ENCODE measurements around the gene KRTAP10-12. TPM values are rescaled to one million over a fixed set of nuclear protein-coding genes. Genes with fewer than 3 reads are reported as not detected.

The KRTAP10-12 gene
- total RNA-seq, 1 experiment from 2014 or later: not detected

- Histone ChIP-seq H3K4me1 (ENCODE audit: insufficient read depth, low read length, poor library complexity, severe bottlenecking) (no peaks in the 10 kb centered on the region), H3K27me3 (replicated peaks; ENCODE audit: insufficient read depth, low read depth, low read length, poor library complexity) (no peaks in the 10 kb centered on the region), H3K27ac (ENCODE audit: low read depth, low read length, poor library complexity, severe bottlenecking) (no peak overlapping the region), H3K36me3 (ENCODE audit: insufficient read depth, low read length, poor library complexity, severe bottlenecking) (no peaks in the 10 kb centered on the region), H3K9me3 (ENCODE audit: low read depth, low read length, poor library complexity, severe bottlenecking) (peaks cover 15% of the 10 kb centered on the region), H3K4me3 (ENCODE audit: low read depth, low read length, poor library complexity, severe bottlenecking) (no peak overlapping the region)
- CTCF ChIA-PET: no interaction called here
- intact Hi-C loops (cut with micrococcal nuclease; ENCODE audit: unreplicated experiment): no loop called here
- TF ChIP-seq CTCF (conservative IDR thresholded peaks at IDR 0.05; ENCODE audit: low read depth, low read length) (no peak), EZH2 (IDR thresholded peaks at IDR 0.05; ENCODE audit: borderline replicate concordance, low read depth, low read length, poor library complexity, severe bottlenecking) (no peak)
- POLR2A ChIA-PET (ENCODE audit: low non-redundant PET): no interaction called here
- BruUV-seq (replicated peaks): no TSS peak
- DNase-seq (ENCODE audit: low spot score): no peak
Measured at GRCh38 chr21:44736291-44737004, 39.5 kb downstream of the KRTAP10-12 start.

GRCh38 chr21:44737706-44738354 is 40.9 kb downstream of the KRTAP10-12 start:
- no peak for TF ChIP-seq CTCF (conservative IDR thresholded peaks at IDR 0.05; ENCODE audit: low read depth, low read length)
- no peak for TF ChIP-seq EZH2 (IDR thresholded peaks at IDR 0.05; ENCODE audit: borderline replicate concordance, low read depth, low read length, poor library complexity, severe bottlenecking)
- Histone ChIP-seq H3K27me3 (replicated peaks; ENCODE audit: insufficient read depth, low read depth, low read length, poor library complexity) (no peaks in the 10 kb centered on the region), H3K4me3 (ENCODE audit: low read depth, low read length, poor library complexity, severe bottlenecking) (no peak overlapping the region), H3K36me3 (ENCODE audit: insufficient read depth, low read length, poor library complexity, severe bottlenecking) (no peaks in the 10 kb centered on the region), H3K27ac (ENCODE audit: low read depth, low read length, poor library complexity, severe bottlenecking) (no peak overlapping the region), H3K9me3 (ENCODE audit: low read depth, low read length, poor library complexity, severe bottlenecking) (peaks cover 15% of the 10 kb centered on the region), H3K4me1 (ENCODE audit: insufficient read depth, low read length, poor library complexity, severe bottlenecking) (peaks cover 8% of the 10 kb centered on the region)
- no peak for DNase-seq (ENCODE audit: low spot score)
- ChIA-PET CTCF (no interaction called here), POLR2A (ENCODE audit: low non-redundant PET) (no interaction called here)
- intact Hi-C loops (cut with micrococcal nuclease; ENCODE audit: unreplicated experiment): no loop called here
- no TSS peak for BruUV-seq (replicated peaks)

- TF ChIP-seq CTCF (conservative IDR thresholded peaks at IDR 0.05; ENCODE audit: low read depth, low read length) (no peak), EZH2 (IDR thresholded peaks at IDR 0.05; ENCODE audit: borderline replicate concordance, low read depth, low read length, poor library complexity, severe bottlenecking) (no peak)
Measured at GRCh38 chr21:44738621-44739020, 41.6 kb downstream of the KRTAP10-12 start.

More at GRCh38 chr21:44738621-44739020, 41.6 kb downstream of the KRTAP10-12 start:
- Histone ChIP-seq H3K27me3 (replicated peaks; ENCODE audit: insufficient read depth, low read depth, low read length, poor library complexity) (no peaks in the 10 kb centered on the region), H3K4me1 (ENCODE audit: insufficient read depth, low read length, poor library complexity, severe bottlenecking) (peaks cover 8% of the 10 kb centered on the region), H3K9me3 (ENCODE audit: low read depth, low read length, poor library complexity, severe bottlenecking) (peaks cover 15% of the 10 kb centered on the region), H3K4me3 (ENCODE audit: low read depth, low read length, poor library complexity, severe bottlenecking) (no peak overlapping the region), H3K27ac (ENCODE audit: low read depth, low read length, poor library complexity, severe bottlenecking) (no peak overlapping the region), H3K36me3 (ENCODE audit: insufficient read depth, low read length, poor library complexity, severe bottlenecking) (no peaks in the 10 kb centered on the region)
- DNase-seq (ENCODE audit: low spot score): no peak
- no TSS peak for BruUV-seq (replicated peaks)
- CTCF ChIA-PET: no interaction called here
- POLR2A ChIA-PET (ENCODE audit: low non-redundant PET): no interaction called here
- intact Hi-C loops (cut with micrococcal nuclease; ENCODE audit: unreplicated experiment): no loop called here
